Measurements from ENCODE around the gene POU2F3.

Gene POU2F3

GRCh38 chr11:120285256-120285655 lies 45.3 kb downstream of the POU2F3 start:
- DNase-seq (ENCODE audit: low spot score) = peak; percentile 42

GRCh38 chr11:120288021-120288420 lies 48.1 kb downstream of the POU2F3 start:
- no peak for DNase-seq (ENCODE audit: low spot score)

- DNase-seq (ENCODE audit: low spot score) = no peak
Measured at GRCh38 chr11:120289426-120289825, 49.5 kb downstream of the POU2F3 start.

- no peak for DNase-seq (ENCODE audit: low spot score)
Measured at GRCh38 chr11:120290956-120291355, 51.0 kb downstream of the POU2F3 start.

- DNase-seq (ENCODE audit: low spot score) = no peak
Measured at GRCh38 chr11:120293038-120293800, 53.3 kb downstream of the POU2F3 start.

- no peak for DNase-seq (ENCODE audit: low spot score)
Measured at GRCh38 chr11:120294096-120294495, 54.2 kb downstream of the POU2F3 start.

- DNase-seq (ENCODE audit: low spot score) = no peak
Measured at GRCh38 chr11:120295099-120295498, 55.2 kb downstream of the POU2F3 start.

- no peak for DNase-seq (ENCODE audit: low spot score)
Measured at GRCh38 chr11:120296554-120296953, 56.6 kb downstream of the POU2F3 start.

- no peak for DNase-seq (ENCODE audit: low spot score)
Measured at GRCh38 chr11:120298461-120298860, 58.5 kb downstream of the POU2F3 start.

GRCh38 chr11:120302001-120302805 lies 62.3 kb downstream of the POU2F3 start:
- no peak for DNase-seq (ENCODE audit: low spot score)

- peak; percentile 86 for DNase-seq (ENCODE audit: low spot score)
Measured at GRCh38 chr11:120303004-120303637, 63.2 kb downstream of the POU2F3 start.

GRCh38 chr11:120304526-120304925 lies 64.6 kb downstream of the POU2F3 start:
- peak; percentile 28 for DNase-seq (ENCODE audit: low spot score)

- no peak for DNase-seq (ENCODE audit: low spot score)
Measured at GRCh38 chr11:120305286-120305685, 65.3 kb downstream of the POU2F3 start.

- DNase-seq (ENCODE audit: low spot score) = peak; percentile 94
Measured at GRCh38 chr11:120306519-120307242, 66.7 kb downstream of the POU2F3 start.

GRCh38 chr11:120307476-120307875 lies 67.5 kb downstream of the POU2F3 start:
- DNase-seq (ENCODE audit: low spot score) = no peak

- no peak for DNase-seq (ENCODE audit: low spot score)
Measured at GRCh38 chr11:120308081-120308480, 68.1 kb downstream of the POU2F3 start.

- no peak for DNase-seq (ENCODE audit: low spot score)
Measured at GRCh38 chr11:120310870-120311269, 70.9 kb downstream of the POU2F3 start.

- no peak for DNase-seq (ENCODE audit: low spot score)
Measured at GRCh38 chr11:120314861-120315260, 74.9 kb downstream of the POU2F3 start.

- peak; percentile 55 for DNase-seq (ENCODE audit: low spot score)
Measured at GRCh38 chr11:120316880-120317688, 77.1 kb downstream of the POU2F3 start.

GRCh38 chr11:120317689-120318480 lies 77.9 kb downstream of the POU2F3 start:
- no peak for DNase-seq (ENCODE audit: low spot score)

Data from AG08395 (cell line).